ENCODE results near the gene TRAT1.
A peak's percentile ranks its signal among the peaks of the same experiment; 100 is the strongest.
"Not testable (repeated sequence)": the region's sequence is repeated elsewhere in the genome, so short reads cannot be mapped to it uniquely, and the experiment has no call there.

The TRAT1 gene

GRCh38 chr3:108822123-108822897, at the start of gene TRAT1:
TRAT1 (plus strand) TSS chr3:108822786; CDS start chr3:108822928, 142 bp downstream.
- DNase-seq: no peak

- no peak for DNase-seq
Measured at GRCh38 chr3:108775649-108776048, 46.9 kb upstream of the TRAT1 start.

- no peak for DNase-seq
Measured at GRCh38 chr3:108779496-108779895, 43.1 kb upstream of the TRAT1 start.

GRCh38 chr3:108780235-108780634, 42.4 kb upstream of the TRAT1 start:
- DNase-seq: no peak

DNA sequence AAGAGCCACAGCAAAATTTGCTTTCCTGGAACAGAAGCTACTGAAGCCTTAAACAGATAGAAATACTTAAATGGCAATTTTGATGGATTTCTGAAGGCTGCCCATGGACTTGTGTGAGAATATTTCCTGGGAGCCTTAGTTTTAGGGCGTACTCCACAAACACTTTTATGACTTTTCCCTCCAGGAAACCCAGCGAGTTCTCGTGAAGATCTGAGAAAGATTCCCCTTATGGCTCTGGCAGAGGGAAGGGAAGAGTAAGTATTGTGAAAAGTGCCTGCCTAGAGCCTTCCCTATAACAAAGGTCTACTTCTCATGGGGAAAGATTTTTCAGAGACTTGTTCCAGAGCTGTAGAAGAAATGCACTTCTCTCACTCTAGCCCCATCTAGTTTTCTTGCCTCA, 31.1 kb upstream of the TRAT1 start:
- DNase-seq: no peak

GRCh38 chr3:108804437-108804836, 18.1 kb upstream of the TRAT1 start:
- DNase-seq: no peak

GRCh38 chr3:108804966-108805365, 17.6 kb upstream of the TRAT1 start:
- no peak for DNase-seq

DNA sequence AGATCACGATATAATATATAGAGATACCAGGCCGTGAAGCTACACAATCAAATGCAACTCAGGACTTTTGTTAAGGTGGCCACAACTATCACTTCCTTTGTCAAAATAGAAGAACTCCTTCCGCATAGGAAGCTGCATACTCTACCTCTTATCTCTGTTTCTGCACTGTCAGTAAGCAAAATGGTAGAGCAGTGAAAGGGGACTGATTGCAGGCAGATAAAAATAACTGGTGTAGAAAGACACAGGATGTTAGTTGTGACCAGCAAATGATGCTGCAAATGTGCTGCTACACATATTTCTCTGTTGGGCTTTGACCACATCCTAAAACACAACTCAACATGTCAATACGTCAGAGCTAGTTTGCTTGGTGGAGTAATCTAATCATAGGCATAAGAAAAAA, 16.3 kb upstream of the TRAT1 start:
- DNase-seq: no peak

DNA sequence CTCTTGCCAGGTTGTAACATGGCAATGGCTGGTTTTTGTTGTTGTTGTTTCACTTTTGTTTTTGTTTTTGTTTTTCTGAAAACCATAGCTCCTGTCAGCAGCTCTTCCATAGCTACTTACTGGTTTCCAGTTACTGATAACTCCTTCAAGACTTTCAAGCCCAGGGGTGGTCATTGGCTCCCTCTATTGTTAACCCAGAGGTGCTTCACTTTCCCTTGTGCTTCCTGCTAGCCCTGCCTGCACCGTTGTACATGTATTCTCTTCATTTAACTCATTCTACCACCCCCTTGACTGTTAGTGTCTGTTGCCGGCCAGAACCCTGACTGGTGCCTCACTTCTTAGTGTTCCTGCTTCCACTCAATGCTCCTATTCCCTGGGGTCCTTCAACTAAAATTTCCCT, 4.2 kb upstream of the TRAT1 start:
- peak; percentile 81 for DNase-seq

DNA sequence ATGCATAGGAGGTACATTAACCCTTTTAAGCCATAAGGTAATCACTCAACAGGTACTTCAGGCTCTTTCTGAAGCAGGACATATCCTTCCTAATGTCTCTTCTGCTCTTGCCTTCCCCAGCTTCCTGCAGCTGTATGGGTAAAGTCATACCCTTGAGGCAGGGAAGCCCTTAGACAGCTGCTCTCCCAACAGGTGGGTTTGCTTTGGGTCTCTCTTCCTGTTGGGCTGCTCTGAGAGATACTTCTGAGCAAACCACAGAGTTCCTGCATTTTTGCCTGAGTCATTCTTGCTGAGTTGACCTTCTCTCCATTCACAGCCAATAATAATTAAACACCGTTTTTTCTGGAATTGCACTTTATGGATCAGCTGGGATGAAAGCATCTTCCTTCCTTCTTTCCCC, 2.0 kb upstream of the TRAT1 start:
- DNase-seq: no peak

- no peak for DNase-seq
Measured at GRCh38 chr3:108823227-108823626, 641 bp downstream of the TRAT1 start.

- DNase-seq: not testable (repeated sequence)
Measured at GRCh38 chr3:108823803-108824202, 1.2 kb downstream of the TRAT1 start.

DNA sequence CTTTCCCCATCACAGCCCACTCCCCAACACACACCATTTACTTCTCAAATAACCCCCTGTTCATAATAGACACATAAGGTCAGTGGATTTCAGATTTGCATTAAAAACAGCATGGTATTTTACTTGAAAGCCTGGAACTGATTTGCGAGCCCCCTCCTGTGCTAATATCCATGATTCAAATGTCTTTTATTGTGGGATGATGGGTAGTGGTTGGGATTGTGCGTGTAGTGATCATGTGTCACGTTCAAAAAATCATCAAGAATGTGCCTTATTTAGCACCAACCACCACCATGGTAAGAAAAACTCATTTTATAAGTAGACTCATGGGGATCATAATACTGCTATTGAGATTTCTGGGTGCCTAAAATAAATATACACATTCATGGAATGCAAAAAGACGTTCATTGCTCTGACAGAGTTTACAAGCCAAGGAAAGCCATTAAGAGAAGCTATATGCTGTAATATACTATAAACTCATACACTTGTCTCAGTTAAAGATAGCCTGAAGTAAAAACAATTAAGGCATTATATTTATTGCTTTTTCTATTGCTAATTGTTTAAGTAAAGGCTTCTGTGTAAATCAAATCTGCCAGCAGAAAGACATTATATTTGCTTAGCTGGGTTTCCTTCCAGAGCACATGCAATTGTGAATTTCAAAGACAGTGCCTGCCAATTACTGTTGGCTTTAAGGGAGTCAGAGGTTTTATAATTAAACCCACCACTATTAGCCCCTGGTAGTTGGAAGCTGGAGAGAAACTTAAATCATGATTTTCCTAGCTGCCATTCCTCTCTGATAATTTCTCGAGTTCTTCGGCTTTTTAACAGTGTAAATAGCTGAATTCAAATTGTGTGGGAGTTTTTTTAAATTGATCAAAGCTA, 4.0 kb downstream of the TRAT1 start:
- DNase-seq: no peak

- DNase-seq: no peak
Measured at GRCh38 chr3:108830381-108830780, 7.8 kb downstream of the TRAT1 start.

GRCh38 chr3:108830991-108831614, 8.5 kb downstream of the TRAT1 start:
- DNase-seq: no peak

GRCh38 chr3:108833611-108834010, 11.0 kb downstream of the TRAT1 start:
- no peak for DNase-seq

DNA sequence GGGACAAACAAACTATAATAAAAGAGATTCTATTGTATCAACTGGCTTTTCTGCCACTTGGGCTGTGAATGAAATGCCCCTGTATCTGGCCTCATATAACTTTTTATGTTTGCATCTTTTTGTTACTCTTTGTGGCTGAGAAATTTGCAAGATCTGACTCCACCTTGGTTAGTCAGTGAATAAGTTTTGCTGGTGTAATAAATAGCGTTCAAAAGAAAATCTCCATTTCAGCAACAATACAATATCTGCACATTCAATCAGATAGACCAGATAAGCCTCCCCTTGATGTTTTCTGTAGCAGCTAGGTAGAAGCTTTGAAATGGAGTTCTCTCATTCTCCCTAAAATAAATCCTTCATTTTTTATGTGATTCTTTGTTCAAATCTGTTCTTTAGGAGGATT, 12.0 kb downstream of the TRAT1 start:
- DNase-seq: no peak

DNA sequence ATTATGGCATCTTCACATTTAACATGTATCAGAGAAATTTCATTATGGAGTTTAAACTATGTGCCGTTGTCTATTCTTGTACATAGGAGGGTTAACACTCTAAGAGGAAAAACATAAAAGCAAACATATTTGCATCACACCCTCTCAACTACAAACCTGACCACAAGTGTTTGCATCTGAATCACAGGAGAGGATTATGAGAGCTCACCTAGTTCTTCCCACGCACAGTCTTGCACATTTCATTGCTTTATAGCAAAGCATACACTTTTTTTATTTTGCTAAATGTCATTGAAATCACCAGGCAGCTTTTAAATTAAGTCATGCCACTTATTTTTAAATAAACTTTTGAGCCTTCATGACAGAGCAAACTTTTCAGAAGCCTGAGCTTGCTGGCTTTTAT, 12.5 kb downstream of the TRAT1 start:
- DNase-seq: no peak

- DNase-seq: no peak
Measured at GRCh38 chr3:108838436-108838835, 15.8 kb downstream of the TRAT1 start.

- no peak for DNase-seq
Measured at GRCh38 chr3:108845709-108846293, 23.2 kb downstream of the TRAT1 start.

DNA sequence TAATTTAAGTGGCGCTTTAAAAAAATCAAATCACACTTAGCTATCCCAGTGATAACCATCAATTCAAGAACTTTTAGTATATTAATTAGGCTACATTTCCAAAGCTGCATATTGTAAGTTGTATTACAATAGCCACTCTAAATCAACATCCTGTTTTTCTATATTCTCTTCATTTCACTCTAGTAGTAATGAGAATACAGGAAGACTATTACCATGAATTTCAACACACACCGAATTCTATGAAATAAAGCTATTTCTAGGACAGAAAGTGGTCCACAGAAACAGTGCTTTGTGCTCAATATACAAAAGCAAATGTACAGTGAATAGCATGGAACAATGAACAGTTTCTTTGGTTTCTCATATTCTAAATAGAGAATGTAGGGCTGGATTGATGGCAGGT, 24.6 kb downstream of the TRAT1 start:
- DNase-seq: no peak

DNA sequence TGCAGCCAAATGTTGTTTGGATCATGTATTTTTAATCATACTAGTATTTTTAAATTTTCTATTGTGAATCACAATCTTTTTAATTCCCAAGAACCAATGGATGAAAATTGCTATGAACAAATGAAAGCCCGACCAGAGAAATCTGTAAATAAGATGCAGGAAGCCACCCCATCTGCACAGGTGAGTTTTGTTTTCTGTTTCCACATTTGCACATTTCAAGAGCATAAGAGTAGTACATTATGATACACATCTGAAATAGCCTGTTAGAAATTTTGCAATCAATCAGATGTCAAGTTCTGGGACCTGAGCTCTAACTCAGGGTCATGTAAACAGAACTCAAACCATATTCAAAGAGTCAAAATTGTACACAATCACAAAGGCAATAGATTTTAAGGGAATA, 26.5 kb downstream of the TRAT1 start:
- DNase-seq: no peak

DNA sequence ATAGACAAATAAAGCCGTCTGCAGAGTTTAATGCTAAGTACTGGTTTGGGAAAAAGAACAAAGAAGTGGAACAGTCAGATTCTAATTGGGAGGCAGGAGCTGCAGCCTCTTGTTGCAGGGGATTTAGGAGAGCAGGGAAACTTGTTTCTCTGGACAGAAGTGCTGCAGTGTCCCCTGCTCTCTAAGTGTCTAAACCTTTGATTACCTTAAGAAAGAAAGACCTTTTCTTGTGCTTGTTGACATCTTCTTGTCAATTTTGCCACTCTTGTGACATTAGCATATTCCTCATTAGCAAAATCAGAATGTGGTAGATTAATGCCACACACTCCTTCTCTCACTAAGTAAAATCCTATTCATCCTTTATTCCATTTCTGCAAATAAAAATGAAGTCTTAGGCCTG, 38.8 kb downstream of the TRAT1 start:
- no peak for DNase-seq
